ENCODE results near the gene FRMD4A.

DNA sequence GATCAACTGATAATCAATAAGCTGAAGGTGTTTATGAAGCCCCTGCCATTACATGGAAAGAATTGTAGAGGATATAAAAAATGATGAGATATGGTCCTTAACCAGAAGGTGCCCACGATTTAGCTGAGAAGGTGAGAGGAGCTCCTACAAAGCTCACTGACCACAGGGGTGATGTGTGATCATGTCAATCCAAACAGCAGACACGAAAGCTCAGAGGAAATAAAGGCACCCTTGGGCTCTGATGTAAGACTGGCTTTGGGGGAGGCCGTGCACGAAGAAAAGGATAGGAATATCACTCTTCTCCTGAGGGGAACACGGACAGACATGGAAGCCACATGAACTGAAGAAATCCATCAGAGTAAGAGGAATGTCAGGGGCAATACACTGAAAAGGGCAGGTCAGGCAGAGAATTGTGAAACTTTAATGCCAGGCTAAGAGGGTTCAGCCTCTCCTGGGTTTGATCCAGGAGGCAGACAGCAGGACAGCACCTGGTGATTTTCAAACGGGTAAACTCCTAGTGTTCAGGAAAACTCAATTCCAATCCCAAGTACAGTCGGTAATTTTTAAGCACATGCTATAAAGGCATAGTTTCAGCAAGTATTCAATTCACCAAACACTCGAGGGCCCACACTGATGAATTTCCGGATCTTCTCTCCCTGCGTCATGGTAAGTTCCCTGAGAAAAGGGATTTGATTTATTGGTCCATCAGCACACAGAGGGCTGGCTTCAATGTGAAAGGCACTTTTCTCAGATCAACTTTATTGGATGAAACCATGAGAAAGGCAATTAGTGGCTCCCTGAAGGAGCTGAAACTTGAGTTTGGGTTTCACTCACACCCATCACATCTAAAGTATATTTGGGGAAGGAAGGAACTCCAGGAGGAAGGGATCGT lies 580.2 kb downstream of the FRMD4A start:
- TF ChIP-seq, protein P1, sequence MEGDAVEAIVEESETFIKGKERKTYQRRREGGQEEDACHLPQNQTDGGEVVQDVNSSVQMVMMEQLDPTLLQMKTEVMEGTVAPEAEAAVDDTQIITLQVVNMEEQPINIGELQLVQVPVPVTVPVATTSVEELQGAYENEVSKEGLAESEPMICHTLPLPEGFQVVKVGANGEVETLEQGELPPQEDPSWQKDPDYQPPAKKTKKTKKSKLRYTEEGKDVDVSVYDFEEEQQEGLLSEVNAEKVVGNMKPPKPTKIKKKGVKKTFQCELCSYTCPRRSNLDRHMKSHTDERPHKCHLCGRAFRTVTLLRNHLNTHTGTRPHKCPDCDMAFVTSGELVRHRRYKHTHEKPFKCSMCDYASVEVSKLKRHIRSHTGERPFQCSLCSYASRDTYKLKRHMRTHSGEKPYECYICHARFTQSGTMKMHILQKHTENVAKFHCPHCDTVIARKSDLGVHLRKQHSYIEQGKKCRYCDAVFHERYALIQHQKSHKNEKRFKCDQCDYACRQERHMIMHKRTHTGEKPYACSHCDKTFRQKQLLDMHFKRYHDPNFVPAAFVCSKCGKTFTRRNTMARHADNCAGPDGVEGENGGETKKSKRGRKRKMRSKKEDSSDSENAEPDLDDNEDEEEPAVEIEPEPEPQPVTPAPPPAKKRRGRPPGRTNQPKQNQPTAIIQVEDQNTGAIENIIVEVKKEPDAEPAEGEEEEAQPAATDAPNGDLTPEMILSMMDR (IDR thresholded peaks at IDR 0.05; ENCODE audit: insufficient read depth, low read length): no peak
- TF ChIP-seq GABPA (IDR thresholded peaks at IDR 0.05; ENCODE audit: low read depth) (no peak), POLR2AphosphoS5 (IDR thresholded peaks at IDR 0.05; ENCODE audit: low read depth) (no peak)
- TF ChIP-seq, protein P2, sequence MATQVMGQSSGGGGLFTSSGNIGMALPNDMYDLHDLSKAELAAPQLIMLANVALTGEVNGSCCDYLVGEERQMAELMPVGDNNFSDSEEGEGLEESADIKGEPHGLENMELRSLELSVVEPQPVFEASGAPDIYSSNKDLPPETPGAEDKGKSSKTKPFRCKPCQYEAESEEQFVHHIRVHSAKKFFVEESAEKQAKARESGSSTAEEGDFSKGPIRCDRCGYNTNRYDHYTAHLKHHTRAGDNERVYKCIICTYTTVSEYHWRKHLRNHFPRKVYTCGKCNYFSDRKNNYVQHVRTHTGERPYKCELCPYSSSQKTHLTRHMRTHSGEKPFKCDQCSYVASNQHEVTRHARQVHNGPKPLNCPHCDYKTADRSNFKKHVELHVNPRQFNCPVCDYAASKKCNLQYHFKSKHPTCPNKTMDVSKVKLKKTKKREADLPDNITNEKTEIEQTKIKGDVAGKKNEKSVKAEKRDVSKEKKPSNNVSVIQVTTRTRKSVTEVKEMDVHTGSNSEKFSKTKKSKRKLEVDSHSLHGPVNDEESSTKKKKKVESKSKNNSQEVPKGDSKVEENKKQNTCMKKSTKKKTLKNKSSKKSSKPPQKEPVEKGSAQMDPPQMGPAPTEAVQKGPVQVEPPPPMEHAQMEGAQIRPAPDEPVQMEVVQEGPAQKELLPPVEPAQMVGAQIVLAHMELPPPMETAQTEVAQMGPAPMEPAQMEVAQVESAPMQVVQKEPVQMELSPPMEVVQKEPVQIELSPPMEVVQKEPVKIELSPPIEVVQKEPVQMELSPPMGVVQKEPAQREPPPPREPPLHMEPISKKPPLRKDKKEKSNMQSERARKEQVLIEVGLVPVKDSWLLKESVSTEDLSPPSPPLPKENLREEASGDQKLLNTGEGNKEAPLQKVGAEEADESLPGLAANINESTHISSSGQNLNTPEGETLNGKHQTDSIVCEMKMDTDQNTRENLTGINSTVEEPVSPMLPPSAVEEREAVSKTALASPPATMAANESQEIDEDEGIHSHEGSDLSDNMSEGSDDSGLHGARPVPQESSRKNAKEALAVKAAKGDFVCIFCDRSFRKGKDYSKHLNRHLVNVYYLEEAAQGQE (IDR thresholded peaks at IDR 0.05; ENCODE audit: insufficient replicate concordance, low read depth): no peak

Measured in HL-60 (cell line).